ENCODE results near the gene NEK7.

Gene NEK7

DNA sequence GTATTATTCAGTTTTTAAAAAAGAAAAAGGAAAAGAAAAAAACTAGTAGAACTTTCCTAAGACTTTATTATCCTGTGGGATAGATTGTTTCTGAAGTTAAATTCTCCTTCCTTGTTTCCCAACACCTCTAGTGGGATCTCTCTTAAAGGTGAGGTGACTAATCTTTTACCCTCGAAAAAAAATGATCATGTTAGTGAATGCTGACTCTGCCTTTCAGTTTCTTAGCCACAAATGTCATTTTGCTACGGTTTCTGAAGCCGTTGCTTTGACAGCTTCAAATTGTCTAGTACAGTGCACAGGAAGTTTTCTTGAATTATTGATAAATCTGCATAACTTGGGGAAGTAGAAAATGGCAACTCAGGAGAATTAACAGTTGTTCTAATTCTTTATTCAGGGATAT, 13.0 kb upstream of the NEK7 start:
- DNase-seq (ENCODE audit: low read depth in 2 of 2): no peak

DNA sequence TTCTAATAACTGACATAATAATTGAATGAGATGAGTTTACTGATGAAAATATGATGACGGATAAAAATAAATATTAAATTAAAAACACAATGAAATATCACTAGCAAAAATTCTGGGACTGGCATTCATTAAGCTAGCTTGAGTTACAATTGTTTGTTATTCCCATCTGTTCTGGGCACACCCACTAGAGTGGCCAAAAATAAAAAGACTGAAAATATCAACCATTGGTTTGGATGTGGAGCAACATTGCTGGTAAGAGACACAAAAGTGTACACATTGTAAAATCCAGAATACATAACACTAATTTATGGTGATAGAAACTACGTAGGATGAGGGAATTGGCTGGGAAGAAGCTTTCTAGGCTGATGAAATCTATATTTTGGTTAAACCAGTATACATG, 9.6 kb upstream of the NEK7 start:
- no peak for DNase-seq (ENCODE audit: low read depth in 2 of 2)

- no peak for DNase-seq (ENCODE audit: low read depth in 2 of 2)
These were observed 6.4 kb upstream of the NEK7 start for GRCh38 chr1:198150369-198150768.

DNA sequence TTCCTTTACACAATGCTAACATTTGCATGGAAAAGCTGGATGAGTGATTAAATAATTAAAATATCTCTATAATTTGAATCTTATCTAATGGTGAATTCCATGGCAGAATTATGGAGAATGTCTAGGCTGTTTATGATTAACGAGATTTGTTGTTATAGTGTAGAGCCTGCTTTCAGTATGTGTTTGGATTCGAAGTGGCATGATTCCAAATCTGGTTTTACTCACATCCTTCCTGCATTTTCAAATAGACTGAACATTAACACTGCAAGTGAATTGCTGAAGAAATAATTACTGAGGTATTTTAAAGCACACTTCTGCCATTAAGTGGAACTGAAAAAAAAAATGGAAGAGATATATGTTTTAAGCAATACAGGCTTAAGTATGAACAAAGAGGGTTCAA, 5.1 kb upstream of the NEK7 start:
- DNase-seq (ENCODE audit: low read depth in 2 of 2): no peak

DNA sequence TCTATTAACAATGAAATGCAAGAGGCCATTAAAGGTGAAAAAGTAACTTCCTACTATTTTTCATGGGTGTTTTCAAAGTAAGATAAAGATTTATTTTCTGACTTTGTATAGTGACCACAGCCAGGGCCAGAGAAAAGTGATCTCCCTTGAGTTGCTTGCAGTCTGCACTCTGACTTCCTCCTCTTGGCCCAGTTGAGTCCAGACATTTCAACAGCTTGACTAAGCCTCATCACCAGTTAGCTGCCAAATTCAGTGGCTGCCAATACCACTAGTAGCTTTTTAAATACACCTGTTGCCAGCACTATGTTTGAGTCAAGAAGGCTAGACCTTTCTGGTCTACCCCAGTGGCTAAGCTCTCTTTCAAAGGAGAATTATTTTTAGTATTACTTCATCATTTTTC, 3.7 kb upstream of the NEK7 start:
- no peak for DNase-seq (ENCODE audit: low read depth in 2 of 2)

GRCh38 chr1:198153804-198154203, 3.0 kb upstream of the NEK7 start:
- DNase-seq (ENCODE audit: low read depth in 2 of 2): no peak

GRCh38 chr1:198155253-198155652, 1.5 kb upstream of the NEK7 start:
- no peak for DNase-seq (ENCODE audit: low read depth in 2 of 2)

GRCh38 chr1:198156111-198156744, 570 bp upstream of the NEK7 start:
- DNase-seq (ENCODE audit: low read depth in 2 of 2): peak; percentile 43 to 51

- peak; percentile 53 to 61 for DNase-seq (ENCODE audit: low read depth in 2 of 2)
These were observed 546 bp downstream of the NEK7 start for GRCh38 chr1:198157241-198157846.

- no peak for DNase-seq (ENCODE audit: low read depth in 2 of 2)
These were observed 1.3 kb downstream of the NEK7 start for GRCh38 chr1:198157847-198158725.

DNA sequence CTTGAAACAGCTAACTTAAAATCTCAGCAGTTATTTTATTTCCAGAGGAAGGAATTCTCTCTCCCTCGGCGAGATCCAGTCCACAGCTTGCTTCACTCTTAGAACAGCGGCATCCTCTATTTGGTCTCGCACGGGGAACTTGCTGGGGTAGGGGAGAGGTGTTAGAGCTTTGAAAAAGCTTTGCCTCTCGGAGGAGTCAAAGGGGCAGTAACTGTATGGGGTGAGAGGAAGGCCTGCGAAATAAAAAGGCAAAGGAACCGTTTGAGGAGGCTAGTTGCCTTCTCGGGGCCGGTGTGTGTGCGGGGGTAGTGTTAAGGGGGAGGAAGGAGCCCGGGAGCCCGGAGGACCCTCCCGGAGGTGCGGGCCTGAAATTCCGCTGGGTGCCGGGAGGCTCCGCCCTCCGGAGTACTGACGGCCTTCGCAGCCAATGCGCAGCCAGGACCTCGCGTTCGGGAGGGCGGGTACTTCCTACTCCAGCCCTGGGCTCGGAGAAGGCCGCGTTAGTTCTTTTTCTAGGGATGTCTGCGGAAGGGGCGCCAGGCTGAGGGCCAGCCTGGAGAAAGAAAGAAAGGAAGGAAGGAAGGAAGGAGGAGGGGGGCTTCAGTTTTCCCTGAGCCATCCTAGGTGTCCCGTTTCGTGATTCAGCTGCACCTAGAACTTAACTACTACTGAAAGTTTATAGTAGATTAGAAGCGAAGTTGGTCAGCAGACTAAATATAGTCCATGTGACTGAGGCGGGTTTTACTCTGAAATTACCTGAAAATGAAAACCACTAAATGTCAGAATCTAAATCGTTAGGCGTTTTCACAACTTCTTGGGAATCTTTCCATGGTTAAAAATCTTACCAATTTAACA, 2.2 kb downstream of the NEK7 start:
- DNase-seq (ENCODE audit: low read depth in 2 of 2): peak; percentile 65 to 67

DNA sequence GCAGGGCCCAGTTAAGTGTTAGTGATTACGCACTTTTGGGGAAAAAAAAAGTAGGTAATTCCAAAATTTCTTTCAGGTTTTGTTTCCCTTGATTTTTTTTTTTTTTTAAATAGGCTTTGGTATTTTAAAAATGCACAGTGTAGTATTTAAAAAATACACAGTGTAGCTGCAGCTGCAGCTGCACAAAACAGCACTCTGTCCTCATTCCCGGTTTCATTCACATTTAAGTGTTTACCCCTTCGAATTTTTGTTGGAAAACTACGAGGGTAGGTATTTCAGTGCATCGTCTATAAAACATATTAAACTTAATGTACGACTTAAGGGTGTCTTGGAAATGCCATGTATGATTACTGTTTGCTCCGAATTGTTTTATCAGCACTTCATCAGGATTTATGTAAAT, 3.4 kb downstream of the NEK7 start:
- no peak for DNase-seq (ENCODE audit: low read depth in 2 of 2)

DNA sequence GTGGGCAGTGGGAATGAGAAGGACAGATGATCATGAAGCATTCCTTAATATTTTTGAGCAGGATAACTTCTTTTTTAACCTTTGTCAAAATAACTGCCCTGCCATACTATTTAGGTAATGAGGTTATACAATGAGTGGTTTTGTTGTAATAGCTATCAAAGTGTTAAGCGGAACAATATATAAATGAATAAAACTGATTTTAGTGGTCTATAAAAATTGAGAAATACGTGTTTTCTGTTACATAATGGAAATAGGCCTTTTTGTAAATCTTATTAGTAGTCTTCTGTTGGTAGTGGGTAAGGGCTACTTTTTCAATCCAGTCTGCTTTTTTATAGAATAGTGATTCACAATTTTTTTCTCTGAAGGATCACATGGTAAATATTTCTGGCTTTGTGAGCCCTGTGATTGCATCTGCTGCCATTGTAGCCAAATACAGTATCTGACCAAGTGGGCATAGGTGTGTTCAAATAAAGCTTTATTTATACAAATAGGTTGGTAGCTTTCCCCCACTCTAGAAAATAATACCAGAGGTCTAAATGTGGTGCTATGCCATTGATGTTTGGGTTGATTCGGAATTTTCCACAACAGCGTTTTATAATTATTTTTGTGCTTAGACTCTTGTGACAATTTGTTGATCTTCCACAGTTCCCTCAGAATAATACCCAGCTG, 4.3 kb downstream of the NEK7 start:
- no peak for DNase-seq (ENCODE audit: low read depth in 2 of 2)

DNA sequence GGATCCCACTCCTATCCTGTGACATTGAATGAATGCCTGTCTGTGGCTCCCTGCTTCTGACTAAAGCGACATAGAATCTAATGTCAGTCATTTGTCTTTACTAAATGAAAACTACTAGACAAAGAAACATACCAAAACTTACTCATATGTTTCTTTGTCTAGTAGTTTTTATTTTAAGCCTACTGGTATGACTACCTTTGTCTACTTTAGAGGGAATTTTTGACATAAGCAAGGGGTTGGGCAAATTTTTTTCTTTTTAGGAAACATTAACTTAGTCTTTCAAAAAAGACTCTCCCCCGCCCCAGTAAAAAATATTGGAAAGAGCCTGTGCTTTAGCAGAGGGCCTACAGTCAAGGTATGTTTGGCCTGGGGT, 4.9 kb downstream of the NEK7 start:
- DNase-seq (ENCODE audit: low read depth in 2 of 2): no peak

GRCh38 chr1:198162091-198162767, 5.4 kb downstream of the NEK7 start:
- DNase-seq (ENCODE audit: low read depth in 2 of 2): no peak

DNA sequence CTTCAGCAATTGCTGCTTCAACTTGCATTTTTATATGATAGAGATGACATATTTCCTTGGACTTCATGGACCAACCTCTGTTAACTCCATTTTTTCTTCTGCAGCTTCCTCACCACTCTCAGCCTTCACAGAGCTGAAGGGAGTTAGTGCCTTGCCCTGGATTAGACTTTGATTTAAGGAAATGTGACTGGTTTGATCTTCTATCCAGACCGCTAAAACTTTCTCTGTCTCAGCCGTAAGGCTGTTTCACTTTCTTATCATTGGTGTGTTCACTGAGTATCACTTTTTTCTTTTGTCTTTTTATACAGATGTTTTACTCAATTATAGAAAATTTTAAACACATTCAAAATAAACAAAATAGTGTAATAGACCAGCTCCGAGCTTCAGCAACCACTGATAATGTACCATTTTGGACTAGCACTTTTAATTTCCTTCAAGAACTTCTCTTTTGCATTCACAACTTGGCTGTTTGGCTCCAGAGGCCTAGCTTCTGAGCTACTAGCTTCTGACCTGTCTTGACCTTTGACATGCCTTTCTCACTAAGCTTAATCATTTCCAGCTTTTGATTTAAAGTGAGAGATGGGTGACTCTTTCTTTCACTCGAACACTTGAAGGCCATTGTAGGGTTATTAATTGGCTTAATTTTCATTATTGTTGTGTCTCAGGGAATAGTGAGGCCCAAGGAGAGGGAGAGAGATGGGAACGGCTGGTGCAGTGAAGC, 9.3 kb downstream of the NEK7 start:
- DNase-seq (ENCODE audit: low read depth in 2 of 2): no peak

DNA sequence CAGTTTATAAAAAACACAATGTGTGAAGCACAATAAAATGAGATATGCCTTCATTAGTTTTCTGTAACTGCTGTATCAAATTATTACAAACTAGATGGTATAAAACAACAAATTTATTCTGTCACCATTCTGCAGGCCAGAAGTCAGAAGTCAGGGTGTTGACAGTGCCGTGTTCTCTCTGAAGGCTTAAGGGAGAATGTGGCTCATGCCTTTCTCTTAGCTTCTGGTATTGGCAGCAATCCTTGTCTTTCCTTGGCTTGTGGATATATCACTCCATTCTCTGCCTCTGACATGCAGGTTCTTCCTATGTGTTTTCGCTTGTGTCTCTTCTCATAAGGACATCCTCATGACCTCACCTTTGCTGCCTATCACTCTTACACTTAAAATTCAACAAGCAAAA, 10.1 kb downstream of the NEK7 start:
- no peak for DNase-seq (ENCODE audit: low read depth in 2 of 2)

DNA sequence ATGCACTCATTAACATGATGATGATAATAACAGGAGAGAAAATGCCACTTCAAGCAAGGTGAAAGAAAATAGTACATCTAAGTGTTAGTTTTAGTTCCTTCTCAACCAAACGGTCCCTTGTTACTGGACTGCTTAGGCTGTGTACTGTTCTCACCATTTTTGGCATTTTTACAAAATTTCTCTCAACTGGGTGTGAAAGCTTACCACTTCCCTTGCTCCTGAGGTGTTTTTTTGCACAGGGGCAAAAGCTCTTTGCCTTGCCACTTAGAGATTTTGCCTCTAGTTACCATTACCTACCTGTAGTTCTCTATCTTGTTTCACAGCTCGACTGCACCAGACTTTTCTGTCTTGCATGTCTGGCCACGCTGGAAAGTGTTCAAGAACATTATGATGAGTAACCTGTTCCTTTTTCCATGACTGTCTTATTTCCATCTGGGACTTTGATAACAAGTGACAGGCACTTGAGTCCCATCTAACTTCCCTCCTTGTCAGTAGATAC, 10.7 kb downstream of the NEK7 start:
- no peak for DNase-seq (ENCODE audit: low read depth in 2 of 2)

DNA sequence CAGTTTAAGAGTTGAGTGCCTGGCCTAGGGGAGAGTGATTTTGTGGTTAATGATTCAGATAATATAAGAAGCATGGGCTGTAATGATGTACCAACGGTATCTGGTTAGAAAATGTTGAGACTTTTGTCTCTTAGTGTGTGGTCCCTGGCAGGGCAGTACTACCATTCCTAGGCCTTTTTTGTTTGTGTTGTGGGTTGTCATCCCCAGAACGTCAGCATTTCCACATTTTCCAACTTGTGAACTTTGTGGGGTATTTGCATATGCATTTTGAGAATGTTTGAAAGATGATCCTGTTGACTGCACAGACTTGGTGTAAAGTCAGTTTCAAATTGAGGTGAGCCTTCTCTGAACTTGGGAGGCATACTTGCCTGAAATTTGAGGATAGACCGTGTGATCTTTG, 11.4 kb downstream of the NEK7 start:
- no peak for DNase-seq (ENCODE audit: low read depth in 2 of 2)

DNA sequence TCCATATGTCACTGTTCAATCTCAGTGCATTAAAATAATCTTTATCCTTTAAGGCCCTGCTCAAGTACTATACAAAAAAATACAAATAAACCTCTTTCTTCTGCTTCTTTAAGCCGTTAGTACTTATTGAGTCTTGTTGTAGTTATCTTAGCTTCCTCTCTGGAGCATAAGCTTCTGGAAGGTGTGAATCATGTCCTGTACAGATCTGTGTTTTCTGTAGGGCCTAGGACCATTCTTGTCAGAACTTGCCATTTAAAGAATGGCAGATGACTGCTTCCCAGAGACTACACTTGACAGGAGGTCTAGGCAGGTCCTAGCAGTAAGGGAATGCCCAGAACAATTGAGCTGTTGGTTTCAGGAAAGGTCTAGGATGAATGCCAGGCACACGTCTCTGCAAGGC, 12.9 kb downstream of the NEK7 start:
- no peak for DNase-seq (ENCODE audit: low read depth in 2 of 2)

All from activated CD8-positive, alpha-beta memory T cell treated with anti-CD3 and anti-CD28 coated beads for 4 hours (primary cell).